Stimulated activated CD8-positive, alpha-beta memory T cell treated with anti-CD3 and anti-CD28 coated beads, Interleukin-15, amount 100 ng/mL, for 1 hour (primary cell): ENCODE results near the gene ATP8B4.
A peak's percentile ranks its signal among the peaks of the same experiment; 100 is the strongest.
"Not testable (repeated sequence)": the region's sequence is repeated elsewhere in the genome, so short reads cannot be mapped to it uniquely, and the experiment has no call there.

Experiments
- DNase-seq: peaks from one replicate; pipeline ENCODE4 v3.0.0-alpha.2; 2020; ENCODE audit warnings: low read depth

Gene ATP8B4

DNA sequence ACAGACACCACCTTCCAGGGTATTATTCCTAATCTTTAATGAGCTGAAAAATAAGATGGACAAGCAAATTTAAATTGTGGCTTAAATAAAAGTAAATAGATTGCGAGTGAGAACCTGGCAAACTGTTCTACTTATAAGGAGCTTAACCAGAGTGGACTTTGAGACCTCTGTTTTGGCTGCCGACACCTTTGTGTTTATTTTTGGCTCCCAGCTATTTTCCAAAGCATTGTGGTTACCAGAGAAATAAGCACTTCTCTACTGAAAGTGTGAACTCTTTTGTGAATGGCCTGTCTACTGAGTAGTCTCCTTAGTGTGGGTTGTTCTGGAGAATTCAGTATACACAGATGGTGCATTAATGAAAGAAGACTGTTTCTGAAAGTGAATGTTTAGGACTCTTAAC lies 109.4 kb downstream of the ATP8B4 start:
- no peak for DNase-seq

DNA sequence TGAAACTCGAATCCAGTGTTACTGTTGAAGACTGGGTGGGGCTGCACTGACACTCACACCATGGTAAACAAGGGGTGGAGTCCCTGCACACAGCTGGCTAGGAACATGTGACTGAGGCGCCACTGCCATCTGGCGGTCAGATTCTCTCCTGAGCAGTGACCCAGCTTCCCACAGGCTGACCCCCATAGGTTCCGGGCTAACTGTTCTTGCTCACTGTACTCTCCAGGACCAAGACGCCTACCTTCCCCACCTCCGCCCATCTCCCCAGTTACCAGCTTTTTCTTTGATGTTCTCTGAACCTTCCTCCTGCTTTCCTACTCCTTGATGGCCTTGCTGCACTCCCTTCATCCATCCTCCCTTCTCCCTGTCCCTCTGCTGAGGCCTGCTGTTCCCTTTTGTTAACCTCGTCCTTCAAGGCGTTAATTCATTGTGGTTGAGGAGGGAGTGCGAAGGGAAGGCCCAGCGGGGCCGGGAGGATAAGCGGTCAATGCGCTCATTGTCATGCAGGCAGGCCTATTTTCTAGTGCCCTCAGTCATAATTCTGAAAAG lies 115.2 kb downstream of the ATP8B4 start:
- peak; percentile 14 for DNase-seq

DNA sequence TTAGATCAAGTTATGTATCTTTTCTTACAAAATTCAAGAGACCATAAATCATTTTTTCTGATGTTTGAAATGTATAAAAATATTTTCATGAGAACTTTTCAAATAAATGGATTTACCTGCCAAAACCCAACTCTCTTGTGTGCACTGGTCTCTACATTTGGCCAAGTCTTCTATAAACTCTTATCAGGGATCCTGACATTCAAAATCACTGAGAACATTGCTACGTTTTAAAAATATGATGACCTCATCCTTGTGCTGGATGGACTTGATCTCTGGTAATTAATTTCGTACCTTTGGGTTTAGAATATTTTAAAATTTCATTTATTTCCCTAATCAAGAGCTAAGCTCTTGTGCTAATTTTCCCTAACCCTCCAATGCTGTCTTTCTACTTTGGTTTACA lies 127.4 kb downstream of the ATP8B4 start:
- no peak for DNase-seq

DNA sequence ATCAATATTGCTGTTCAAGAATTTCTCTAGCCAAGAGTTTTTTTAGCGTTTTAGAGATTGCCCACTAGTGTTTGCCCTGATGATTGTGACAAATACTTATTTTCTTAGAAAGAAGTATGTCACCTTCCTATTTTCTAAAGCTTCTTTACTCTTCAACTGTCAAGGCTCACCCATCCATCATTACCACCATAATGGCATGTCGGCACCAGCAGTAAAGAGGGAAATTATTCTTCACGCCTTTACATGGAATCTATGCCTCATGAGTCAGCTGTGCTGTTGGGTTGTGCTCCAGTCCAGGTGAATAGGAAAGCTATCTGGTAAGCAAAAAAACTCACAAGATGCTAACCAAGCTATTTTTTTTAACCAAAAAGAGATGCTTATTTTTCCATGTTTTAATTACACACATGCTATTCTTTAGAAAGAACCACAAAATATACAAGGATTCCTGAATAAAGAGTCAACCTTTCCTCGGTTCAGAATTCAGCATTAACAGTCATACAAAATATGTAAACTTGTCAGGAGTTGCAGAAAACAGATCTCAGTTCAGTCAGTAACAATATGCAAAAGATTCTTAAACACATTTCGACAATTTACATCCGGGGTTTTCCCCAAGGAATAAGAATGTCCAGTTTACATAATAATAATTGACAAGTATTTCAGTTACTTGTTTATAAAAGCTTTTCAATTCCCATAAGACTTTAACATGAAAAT lies 128.0 kb downstream of the ATP8B4 start:
- no peak for DNase-seq

DNA sequence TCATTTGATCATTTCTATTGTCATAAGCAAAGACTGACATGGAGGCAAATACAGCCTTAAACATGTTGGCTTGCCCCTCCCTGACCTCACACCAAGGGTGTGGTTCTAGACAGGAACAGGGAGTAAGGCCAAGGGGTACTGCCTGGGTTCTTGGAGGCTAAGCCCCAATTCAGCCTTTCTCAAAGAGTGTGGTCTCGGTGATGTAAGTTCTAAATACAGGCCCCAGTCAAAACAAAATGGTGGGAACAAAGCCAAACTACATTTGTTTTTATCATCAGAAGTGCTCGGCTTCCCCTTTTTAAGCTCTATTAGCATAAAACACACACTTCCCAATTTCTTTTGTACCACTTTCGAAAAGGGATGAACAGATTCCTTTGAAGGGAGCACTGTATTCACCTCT lies 129.5 kb downstream of the ATP8B4 start:
- DNase-seq, result no peak

DNA sequence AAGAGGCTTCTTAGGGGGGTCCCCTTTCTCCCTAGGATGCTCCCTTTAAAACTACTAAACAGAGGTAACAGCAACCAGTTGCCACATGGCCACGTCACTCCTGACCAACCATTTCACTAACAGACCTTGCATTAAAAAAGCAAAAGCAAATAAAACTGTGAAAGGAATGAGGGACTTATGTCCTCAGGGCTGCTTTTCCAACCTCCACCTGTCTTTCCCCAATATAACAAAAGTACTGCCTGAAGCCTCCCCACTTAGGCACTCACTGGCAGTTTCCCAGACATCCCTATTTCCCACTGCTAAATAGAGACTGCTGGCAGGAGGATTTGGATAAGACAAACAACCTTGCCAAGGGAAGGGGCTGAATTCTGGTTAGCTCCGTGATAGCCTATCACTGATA lies 130.3 kb downstream of the ATP8B4 start:
- no peak for DNase-seq

DNA sequence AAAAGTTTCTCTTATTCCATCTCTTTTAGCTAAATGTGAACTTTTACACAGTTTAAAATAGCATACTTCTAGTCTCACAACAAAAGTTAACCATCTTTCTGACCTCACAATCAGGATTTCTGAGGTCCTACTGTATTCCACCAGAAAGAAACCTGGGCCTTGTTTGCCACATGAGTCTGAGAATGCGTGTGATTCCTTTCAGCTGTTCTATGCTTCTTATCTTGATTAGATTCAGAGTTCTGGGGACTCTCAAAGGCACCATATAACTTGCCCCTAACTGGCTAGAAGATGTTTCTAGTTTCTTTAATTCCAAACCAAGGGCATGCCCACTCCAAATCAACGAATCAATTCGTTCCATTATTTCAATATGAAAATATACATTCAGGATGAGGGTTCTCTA lies 131.1 kb downstream of the ATP8B4 start:
- no peak for DNase-seq

DNA sequence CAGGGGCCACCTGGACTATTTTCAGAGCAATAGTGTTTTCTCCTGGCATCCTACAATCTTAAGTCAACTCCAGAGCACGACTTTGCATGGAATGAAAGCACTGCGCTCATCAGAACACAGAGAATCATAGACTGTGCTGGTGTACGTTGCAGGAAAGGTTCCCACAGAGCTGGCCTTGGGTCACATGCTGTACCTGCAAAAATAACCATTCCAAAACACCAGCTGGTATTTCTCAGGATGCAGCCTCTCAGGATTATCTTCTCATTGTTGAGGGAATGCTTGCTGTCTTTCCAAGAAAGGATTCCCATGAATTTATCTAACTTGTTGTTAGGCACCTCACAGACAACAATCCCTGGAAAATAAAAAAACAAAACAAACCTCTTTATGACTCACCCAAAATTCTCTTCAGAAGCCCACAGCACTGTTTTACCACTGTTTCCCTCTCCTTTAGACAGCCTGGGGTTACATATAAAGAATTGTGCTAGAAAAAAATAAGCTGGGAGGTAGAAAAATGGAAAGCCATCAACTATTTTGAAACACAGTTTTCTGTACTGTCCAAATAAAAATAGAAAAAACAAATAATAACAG lies 131.7 kb downstream of the ATP8B4 start:
- DNase-seq, result no peak

DNA sequence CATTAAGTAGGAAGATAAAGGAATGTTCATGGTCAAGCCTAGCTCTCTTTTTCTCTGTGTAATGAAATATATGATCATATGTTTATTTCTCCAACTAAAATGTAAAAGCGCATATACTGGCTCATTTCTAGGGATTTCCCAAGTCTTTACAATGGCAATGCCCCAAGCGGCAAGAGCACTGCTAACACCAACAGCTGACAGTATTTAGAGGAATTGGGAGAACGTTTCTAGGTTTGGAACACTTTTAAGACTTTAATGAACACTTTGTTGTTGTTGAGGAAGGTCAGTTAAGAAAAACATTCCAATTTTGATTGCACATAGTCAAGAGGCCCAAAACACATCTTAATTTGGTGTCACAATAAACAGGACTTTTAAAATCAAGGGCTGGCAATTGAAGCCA lies 132.7 kb downstream of the ATP8B4 start:
- no peak for DNase-seq

DNA sequence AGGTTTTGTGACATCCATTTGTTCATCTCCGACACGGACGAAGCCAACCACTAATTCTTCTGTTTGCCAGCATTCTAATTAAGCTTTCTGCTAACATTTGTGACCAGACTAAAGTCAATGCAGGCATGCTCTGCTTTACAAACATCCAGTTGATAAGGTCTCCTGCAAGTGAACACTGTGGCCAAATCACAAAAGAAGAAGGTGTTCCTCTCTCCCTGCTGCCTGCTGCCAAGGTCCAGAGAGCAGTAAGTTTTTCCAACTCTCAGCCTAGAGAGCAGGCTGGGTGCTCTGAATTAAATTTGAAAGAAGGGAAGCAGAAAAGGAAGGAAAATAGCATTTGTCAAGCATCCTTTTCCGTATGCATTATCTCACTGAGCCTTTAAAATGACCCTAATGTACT lies 133.6 kb downstream of the ATP8B4 start:
- no peak for DNase-seq

DNA sequence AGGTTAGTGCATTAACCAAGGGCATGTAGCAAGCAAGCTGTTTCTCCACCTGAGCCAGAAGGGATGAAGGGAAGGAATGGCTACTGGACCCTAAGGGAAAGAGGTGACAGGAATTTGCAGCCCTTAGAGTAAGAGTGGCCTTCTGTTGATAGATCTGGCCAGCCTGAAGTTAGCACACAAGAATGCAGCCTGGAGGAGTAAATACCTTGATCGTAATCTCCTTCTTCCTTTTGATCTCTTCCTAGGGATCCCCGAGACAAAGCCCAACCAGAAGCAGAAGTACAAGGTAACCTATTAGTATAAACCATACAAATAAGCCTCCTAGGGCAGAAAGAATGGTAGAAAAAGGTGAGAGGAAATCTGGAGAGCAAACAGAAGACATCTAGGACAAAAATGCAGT lies 134.6 kb downstream of the ATP8B4 start:
- DNase-seq, result no peak

DNA sequence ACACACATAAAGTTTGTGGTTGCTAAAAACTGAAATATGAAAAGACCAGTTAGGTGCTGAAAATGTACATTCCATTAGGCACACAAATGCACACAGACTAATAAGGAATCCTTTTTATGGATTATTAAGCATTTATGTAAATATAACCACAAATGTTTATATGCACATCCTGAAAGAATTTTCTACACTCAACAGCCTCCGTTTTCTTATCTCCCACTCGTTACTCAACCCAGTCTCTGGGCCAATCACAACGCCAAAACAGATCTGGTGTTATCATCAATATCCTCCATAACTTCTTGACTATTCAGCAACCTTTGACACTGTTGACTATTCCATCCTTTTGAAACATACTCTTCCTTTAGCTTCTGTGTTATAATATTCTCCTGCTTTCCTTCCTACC lies 136.4 kb downstream of the ATP8B4 start:
- no peak for DNase-seq

DNA sequence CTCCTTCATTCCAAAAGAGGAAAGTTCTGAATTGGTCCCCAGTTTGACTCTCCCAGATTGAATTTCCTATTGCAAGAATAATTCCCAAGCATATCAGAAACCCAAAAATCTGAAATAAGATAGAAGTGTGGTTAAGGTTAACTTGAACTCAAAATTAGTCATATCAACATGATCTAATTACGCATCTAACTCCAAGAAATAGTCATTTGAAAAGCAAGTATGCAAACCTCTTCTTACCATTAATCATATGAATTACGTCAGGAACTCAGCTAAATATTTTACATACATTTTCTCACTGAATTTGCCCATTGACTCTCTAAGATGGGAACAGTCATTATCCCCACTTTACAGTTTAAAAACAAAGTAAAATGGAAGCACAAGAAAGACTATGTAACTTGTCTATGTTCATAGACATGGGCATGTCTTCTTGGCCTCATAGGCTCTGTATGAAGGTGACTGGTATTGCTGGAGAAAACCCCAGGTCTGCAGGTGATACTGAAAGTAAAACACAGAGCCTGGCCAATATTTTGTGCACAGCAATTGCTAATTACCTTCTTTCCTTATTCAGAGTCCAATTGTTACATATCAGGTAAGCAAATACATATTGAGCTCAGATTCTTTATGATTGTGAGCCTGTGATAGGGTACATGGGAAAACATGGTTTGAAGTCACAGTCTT lies 139.2 kb downstream of the ATP8B4 start:
- DNase-seq, result no peak

DNA sequence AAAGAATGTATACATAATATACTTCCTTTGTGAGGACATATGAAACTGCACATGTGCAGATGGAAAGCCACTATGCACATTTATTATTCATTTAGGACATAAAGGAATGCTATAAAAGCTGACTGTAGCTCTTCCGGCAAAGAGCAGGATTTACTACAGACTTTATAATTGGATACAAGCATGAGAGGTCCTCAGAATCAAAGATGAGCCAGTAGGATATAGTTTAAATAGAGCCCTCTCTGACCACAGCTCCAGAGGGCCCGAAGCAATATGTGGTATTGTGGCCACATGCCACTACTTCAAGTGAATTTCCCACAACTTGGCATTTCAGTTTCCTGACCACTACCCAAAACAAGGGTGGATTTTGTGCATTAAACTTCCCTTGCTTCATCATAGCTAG lies 140.9 kb downstream of the ATP8B4 start:
- no peak for DNase-seq

DNA sequence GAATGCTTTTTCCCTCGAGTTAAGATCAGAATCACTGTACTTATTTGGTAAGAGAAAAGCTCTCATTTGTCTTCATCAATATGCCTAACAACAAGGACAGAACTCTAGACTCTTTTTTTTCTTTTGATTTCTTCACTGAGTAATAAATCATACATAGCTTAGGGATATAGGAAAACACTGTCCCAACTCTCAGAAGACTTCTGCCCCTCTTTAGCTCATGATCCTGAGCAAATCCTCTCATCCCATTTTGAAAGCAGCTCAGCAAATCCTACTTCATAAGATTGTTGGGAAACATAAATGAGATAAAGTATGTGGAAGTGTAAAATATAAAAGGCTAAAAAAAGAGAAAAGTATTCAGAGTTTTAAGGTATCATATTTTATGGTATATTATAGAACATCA lies 141.7 kb downstream of the ATP8B4 start:
- DNase-seq, result no peak

DNA sequence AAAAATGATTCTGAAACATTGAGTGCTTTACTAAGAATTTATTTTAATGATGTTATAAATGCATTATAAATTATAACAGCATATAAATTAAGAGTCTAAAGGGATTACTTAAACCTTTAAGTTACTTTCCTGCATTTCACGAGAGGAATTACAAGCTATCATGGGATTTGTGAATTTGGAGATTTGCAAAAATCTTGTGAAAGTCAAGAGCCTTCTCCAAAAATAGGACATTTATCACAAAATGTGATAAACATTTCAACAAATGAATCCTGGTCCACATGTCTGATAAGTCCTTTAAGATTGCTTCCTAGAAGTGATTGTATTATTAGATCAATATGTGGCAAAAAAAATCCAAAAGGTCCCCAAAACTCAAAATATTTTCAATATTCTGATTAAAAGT lies 154.5 kb downstream of the ATP8B4 start:
- DNase-seq, result no peak

DNA sequence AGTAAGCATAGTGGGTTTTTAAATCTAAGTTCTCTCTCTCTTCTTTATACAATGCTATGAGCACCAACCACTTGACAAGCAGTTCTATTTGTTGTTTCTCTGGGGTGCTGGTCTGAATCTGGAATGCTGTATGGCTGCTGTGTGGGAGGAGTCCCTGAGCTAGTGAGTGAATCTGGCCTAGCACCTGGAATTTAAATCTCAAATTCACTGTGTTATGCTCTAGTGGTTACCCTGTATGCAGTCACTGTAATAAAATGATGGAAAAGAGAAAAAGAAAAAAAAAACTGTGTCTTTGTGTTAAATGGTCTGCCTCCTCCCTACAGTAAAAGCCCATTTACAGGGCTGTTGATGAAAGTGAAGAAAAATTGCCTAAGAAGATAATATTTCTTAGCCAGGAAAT lies 155.0 kb downstream of the ATP8B4 start:
- DNase-seq, result no peak

DNA sequence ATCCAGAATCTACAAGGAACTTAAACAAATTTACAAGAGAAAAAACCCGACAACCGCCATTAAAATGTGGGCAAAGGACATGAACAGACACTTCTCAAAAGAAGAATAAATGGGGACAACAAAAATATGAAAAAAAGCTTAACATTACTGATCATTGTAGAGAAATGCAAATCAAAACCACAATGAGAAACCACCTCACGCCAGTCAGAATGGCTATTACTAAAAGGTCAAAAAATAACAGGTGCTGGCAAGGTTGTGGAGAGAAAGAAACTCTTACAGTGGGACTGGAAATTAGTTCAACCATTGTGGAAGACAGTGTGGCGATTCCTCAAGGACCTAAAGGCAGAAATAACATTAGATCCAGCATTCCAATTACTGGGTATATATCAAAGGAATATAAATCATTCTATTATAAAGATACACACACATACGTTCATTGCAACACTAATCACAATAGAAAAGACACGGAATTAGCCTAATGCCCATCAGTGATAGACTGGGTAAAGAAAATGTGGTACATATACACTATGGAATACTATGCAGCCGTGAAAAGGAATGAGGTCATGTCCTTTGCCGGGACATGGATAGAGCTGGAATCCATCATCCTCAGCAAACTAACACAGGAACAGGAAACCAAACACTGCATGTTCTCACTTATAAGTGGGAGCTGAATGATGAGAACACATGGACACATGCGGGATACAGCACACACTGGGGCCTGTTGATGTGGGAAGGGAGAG lies 155.8 kb downstream of the ATP8B4 start:
- DNase-seq, result not testable (repeated sequence)

DNA sequence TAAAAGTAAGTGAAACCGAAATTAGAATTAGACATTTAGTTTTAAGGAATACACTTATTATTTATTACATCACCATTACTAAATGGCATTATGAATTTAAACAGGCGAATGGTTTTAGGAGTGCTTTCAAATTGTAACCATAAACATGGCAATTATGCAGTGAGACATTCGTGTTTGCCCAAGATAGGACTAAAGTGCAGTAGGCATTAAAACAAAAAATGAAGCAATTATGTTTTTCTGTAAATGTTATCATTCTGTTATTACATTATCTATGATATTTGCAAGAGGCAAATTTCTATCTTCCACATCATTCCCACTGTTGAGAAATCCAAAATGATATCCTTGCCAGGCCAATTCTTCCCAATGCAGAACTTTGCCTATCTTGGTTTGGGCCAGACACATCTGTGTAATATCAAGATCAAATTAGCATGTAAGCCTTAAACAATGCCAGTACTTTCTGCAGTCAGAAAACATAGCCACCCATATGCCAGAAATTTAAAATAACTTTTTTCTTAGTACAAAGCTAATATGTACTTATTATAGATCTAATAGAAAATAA lies 156.9 kb downstream of the ATP8B4 start:
- no peak for DNase-seq

DNA sequence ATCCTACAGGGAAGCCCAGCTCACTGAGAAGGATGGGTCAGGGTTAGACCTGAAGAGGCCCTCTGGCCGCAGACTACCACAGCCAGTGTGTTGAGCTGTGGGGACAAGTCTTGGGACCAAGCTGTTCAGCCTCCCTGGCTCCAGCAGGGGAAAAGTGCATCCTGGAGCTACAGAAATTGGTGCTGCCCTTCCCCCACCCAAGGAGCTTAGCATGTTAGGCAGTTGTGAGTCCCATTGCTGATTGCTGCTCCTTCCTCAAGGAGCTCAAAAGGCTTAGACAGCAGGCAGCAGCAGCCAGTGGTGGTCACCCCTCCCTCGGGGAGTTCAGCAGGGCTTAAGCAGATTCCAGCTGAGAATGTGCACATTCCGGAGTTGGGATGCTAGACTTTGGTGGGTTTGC lies 165.6 kb downstream of the ATP8B4 start:
- DNase-seq, result no peak

DNA sequence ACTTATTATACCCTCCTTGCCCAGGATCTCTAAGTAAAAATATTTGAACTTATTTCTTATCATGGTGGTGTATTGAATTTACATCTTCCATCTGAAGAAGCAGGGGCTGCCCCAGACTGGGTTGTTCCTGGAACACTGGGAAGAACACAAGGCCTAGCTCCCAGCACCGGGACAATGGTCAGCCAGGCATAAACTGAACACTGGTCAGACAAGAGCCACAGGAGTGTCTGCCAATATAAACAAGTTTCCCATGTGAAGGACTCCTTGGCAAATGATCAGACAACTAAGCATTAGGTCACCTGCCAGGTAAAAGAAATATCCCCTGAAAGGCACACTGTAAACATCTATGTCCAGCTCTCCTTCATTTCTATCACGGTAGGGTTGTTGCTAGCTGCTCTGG lies 172.4 kb downstream of the ATP8B4 start:
- no peak for DNase-seq

DNA sequence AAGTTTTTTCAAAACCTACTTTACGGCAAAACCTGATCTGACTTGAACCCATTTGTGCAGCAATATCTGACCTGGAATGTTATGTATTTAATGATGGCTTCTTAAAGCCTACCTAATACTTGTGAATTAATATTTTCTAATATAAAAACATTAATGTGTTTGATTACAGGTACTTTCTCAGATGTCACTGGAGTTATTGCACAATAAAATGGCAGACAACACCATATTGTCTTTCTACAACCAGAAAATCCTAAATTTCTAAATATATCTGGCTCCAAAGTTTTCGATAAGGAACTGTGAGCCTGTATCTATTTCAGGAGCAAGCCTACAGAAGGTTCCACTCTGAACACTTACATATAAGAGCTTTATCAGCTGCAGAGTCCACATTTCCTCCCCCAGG lies 184.5 kb downstream of the ATP8B4 start:
- DNase-seq, result no peak
